Colonic mucosa (tissue), 4 donors: ENCODE measurements around the gene PAK5. TPM values are rescaled to one million over a fixed set of nuclear protein-coding genes. Genes with fewer than 3 reads are reported as not detected.

ENCODE experiments used
- DNase-seq: peaks from one replicate; pipeline ENCODE4 v3.0.0-alpha.2; 2020
- H3K27ac ChIP-seq: fragments of 200-600 bp; one replicate; pipeline ENCODE4 v1.8.0; 2021
- H3K27me3 ChIP-seq: fragments of 200-600 bp; one replicate; pipeline ENCODE4 v1.8.0; 2021
- H3K36me3 ChIP-seq: fragments of 200-600 bp; one replicate; pipeline ENCODE4 v1.8.0; 2021
- H3K4me1 ChIP-seq: fragments of 200-600 bp; one replicate; pipeline ENCODE4 v1.8.0; 2021; ENCODE audit warnings: mild to moderate bottlenecking
- H3K4me3 ChIP-seq: fragments of 200-600 bp; one replicate; pipeline ENCODE4 v1.8.0; 2021
- H3K9ac ChIP-seq, 2 donors: one replicate each; pipeline ENCODE4 v1.7.0; 2013; ENCODE audit warnings: control low read depth in 2 of 2, low read depth in 2 of 2, low read length in 2 of 2
- H3K9me3 ChIP-seq: fragments of 200-600 bp; one replicate; pipeline ENCODE4 v1.8.0; 2021
- intact Hi-C: fragments of 100-400 bp; cut with DNase I; formaldehyde crosslinking; loops from one replicate; pipeline ENCODE4 v1.14.1; 2022
- total RNA-seq, 2 donors: library from RNA; stranded (reverse); fragmentation: NEBNext Ultra II Directional in 1 of 2; extraction: Animal tissue kit (Norgen Biotek cat#: 25700) in 1 of 2; gene quantifications; one replicate each; pipeline ENCODE4 v1.2.1, GENCODE V29; 2021
- TF ChIP-seq, protein P1 (sequence below): fragments of 200-600 bp; IDR thresholded peaks from one replicate; pipeline ENCODE4 v1.8.0; 2022; ENCODE audit warnings: antibody characterized with exemption, mild to moderate bottlenecking
- donor health status: healthy.
- donor health status: DM: no; HTN: no; CAD: no.
- donor health status: DM: no; HTN: no; CAD: no.

PAK5 gene
- total RNA-seq, 2 donors from 2014 or later = 0.07 TPM; not detected in 1

DNA sequence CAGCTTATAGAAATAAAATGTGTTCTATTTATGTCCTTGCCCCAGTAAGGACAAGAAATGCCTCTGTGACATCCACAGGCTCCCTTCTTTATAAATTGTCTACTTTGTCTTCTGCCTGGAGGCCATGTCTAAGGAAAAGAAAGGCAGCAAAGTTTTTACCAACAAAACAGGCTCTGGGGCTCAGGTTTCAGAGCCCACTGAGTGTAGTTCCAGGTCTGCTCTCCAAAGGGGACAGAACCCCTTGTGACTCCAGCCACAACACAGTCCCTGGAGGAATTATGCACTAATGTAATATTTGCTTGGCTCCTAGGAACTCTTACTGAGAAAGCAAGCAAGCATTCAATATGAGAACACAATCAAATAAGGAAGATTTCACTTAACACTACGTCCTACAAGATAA, 80.1 kb downstream of the PAK5 start:
- DNase-seq = no peak
- Histone ChIP-seq H3K9ac (no peak overlapping the region), H3K9me3 (no peaks in the 10 kb centered on the region), H3K27me3 (no peaks in the 10 kb centered on the region), H3K4me3 (no peak overlapping the region), H3K4me1 (no peaks in the 10 kb centered on the region), H3K36me3 (no peaks in the 10 kb centered on the region), H3K27ac (no peak overlapping the region)
- TF ChIP-seq, protein P1, sequence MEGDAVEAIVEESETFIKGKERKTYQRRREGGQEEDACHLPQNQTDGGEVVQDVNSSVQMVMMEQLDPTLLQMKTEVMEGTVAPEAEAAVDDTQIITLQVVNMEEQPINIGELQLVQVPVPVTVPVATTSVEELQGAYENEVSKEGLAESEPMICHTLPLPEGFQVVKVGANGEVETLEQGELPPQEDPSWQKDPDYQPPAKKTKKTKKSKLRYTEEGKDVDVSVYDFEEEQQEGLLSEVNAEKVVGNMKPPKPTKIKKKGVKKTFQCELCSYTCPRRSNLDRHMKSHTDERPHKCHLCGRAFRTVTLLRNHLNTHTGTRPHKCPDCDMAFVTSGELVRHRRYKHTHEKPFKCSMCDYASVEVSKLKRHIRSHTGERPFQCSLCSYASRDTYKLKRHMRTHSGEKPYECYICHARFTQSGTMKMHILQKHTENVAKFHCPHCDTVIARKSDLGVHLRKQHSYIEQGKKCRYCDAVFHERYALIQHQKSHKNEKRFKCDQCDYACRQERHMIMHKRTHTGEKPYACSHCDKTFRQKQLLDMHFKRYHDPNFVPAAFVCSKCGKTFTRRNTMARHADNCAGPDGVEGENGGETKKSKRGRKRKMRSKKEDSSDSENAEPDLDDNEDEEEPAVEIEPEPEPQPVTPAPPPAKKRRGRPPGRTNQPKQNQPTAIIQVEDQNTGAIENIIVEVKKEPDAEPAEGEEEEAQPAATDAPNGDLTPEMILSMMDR = no peak
- intact Hi-C loops = no loop called here

DNA sequence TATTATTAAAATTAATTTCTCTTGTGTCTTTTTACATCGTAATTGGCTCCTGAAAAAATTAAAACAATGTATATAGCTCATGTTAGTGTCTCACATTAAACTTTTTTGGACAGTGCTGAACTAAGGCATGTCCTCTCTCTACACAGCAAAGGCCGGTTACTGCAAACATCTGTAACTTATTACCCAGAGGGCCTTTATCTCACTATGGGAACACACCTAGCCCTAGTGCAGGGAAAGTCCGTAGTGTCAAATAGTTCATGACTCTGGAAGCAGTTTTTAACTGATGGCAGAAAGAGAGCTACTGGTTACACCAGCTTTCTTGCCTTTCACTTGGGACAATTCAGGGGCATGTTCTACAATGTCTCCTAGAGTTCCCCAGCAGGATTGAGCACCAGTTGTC, 82.2 kb downstream of the PAK5 start:
- Histone ChIP-seq H3K4me3 (no peak overlapping the region), H3K27me3 (no peaks in the 10 kb centered on the region), H3K36me3 (no peaks in the 10 kb centered on the region), H3K9me3 (no peaks in the 10 kb centered on the region), H3K4me1 (no peaks in the 10 kb centered on the region), H3K9ac (no peak overlapping the region), H3K27ac (no peak overlapping the region)
- intact Hi-C loops = no loop called here
- TF ChIP-seq, protein P1 = no peak
- no peak for DNase-seq

DNA sequence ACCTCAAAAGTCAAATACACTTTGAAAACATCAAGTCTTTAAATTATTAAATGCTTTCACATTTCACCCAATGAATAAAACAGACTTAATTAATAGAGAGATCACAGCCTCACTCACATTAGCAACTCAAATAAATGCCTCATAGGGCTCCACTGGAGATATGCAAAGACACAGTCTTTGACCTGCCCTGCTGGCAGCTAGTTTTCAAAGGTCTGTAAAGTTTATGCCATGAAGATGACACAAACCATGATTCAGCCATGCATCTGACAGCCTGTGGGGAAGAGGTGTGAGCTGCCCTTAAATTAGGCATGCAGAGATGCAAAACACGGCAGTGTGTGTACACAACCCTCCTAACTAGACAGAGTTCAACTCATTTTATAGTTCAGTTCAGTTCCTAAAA, 83.6 kb downstream of the PAK5 start:
- no peak overlapping the region for H3K4me3 ChIP-seq
- no peak overlapping the region for H3K27ac ChIP-seq
- H3K9ac ChIP-seq = no peak overlapping the region
- H3K27me3 ChIP-seq = no peaks in the 10 kb centered on the region
- TF ChIP-seq, protein P1 = no peak
- H3K4me1 ChIP-seq = no peaks in the 10 kb centered on the region
- H3K36me3 ChIP-seq = no peaks in the 10 kb centered on the region
- DNase-seq = no peak
- no peaks in the 10 kb centered on the region for H3K9me3 ChIP-seq
- intact Hi-C loops = no loop called here

DNA sequence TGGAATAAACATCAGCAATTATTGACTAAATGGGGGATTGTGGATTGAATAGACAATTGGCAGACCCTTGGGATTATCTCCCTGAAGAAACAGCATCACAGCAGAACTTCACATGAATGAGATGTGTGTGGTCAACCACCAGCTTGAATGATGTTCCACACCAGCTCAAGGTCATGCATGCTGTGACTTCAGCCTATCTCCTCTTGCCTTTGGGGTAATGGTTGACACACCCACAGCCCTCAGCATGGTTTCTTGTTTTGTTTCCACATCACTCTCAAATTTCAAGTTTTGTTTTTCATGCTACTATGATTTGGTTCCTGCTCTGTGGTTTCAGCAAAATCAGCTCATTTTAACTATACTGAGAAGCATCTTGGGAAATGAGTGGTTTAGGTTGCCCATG, 94.3 kb downstream of the PAK5 start:
- intact Hi-C loops = no loop called here
- Histone ChIP-seq H3K36me3 (no peaks in the 10 kb centered on the region), H3K27me3 (no peaks in the 10 kb centered on the region), H3K9ac (no peak overlapping the region), H3K4me3 (no peak overlapping the region), H3K9me3 (no peaks in the 10 kb centered on the region), H3K27ac (no peak overlapping the region), H3K4me1 (no peaks in the 10 kb centered on the region)
- DNase-seq = no peak
- TF ChIP-seq, protein P1 = no peak

DNA sequence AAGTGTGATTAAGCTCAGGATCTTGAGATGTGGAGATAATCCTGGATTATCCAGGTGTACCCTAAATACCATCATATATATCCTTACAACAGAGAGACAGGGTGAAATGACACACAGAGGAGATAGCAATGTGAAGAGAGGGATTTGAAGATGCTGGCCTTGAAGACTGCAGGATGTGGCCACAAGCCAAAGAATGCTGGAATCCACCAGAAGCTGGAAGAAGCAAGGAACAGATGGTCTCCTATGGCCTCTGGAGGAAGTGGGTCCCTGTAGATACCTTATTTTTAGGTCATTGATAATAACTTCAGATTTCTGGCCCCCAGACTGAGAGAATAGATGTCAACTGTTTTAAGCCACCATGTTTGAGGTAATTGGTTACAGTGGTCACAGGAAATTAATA, 95.0 kb downstream of the PAK5 start:
- intact Hi-C loops = no loop called here
- Histone ChIP-seq H3K4me3 (no peak overlapping the region), H3K27me3 (no peaks in the 10 kb centered on the region), H3K27ac (no peak overlapping the region), H3K9me3 (no peaks in the 10 kb centered on the region), H3K36me3 (no peaks in the 10 kb centered on the region), H3K4me1 (no peaks in the 10 kb centered on the region), H3K9ac (no peak overlapping the region)
- DNase-seq = no peak
- TF ChIP-seq, protein P1 = no peak

DNA sequence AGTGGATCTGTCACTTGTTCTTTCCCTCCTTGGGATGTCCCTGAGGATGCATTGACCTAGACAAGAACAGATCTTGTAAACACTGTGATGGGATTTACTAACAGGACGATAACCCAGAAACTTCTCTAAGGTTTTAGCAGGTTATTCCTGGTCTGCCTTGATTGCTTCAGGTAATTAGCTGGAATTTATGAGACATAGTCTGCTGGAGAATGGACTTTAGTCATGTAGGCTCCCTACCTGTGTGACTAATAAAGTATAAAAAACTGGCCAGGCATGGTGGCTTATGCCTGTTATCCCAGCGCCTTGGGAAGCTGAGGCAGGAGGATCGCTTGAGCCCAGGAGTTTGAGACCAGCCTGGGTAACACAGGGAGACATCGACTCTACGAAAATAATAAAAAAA, 96.1 kb downstream of the PAK5 start:
- Histone ChIP-seq H3K27ac (no peak overlapping the region), H3K9ac (no peak overlapping the region), H3K4me1 (no peaks in the 10 kb centered on the region), H3K27me3 (no peaks in the 10 kb centered on the region), H3K4me3 (no peak overlapping the region), H3K9me3 (no peaks in the 10 kb centered on the region), H3K36me3 (no peaks in the 10 kb centered on the region)
- intact Hi-C loops = no loop called here
- no peak for DNase-seq
- TF ChIP-seq, protein P1 = no peak
